Stimulated activated CD4-positive, alpha-beta T cell treated with anti-CD3 and anti-CD28 coated beads, Interleukin-4, amount 100 ng/mL, for 24 hours (primary cell): ENCODE results near the gene BHLHA15.

Experiments
- DNase-seq: peaks from one replicate; pipeline ENCODE4 v3.0.0-alpha.2; 2020

BHLHA15 gene

DNA sequence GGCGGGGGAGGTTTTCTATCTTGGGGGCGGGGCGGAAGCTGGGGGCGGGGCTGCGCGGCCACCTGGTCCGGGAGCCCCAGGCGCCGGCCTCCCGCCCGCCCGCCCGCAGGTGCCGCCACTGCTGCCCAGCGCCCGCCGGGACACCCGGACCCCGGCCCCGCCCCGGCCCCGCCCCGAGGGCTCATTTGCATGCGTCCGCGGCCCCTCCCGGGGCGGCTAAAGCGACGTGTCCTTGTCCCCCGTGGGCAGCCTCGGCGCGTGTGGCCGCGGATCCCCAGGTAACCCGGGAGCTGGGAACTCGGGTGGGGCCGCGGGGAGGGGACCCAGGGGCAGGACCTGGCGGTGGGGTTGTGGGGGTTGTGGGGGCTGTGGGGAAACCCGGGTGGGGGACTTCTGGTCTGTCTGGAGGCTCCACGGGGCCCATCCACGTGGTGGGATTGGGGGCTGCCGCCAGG is at the start of gene BHLHA15:
Gene BHLHA15, plus strand, starts transcription at position 219 of the 455 bp plus-strand sequence. CDS start 871 bp downstream, outside the sequence.
- DNase-seq, result peak; percentile 18

DNA sequence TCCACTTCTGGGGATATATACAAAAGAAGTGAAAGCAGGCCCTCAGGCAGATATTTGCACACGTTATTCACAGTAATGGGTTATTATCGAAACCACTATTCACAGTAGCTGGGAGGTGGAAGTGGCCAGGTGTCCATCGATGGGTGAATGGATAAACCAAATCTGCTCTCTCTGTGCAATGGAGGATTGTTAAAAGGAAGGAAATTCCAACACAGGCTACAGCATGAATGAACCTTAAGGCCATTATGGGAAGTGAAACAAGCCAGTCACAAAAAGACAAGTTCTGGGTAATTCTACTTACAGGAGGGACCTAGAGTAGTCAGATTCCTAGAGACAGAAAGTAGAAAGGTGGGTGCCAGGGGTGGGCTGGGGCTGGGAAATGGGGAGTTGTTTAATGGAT is 48.5 kb upstream of the BHLHA15 start:
- DNase-seq, result no peak

DNA sequence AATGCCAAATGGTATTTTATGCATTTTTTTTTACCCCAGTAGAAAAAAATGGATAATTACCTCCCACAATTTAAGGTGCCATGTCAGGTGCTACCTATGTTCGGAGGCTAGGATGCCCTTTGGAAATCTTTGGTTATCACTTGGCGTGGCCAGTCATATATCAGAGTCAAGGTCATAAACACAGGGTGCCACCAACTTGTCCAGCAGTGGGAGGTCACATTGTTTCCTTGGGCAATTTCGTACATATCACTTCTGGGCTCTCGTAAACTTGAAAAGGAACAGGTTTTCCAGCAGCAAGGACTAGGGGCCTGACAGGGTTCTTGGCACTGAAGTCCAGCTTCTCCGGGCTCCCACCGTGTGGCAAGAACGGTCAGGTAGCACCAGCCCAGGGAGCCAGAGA is 48.0 kb upstream of the BHLHA15 start:
- DNase-seq, result no peak

DNA sequence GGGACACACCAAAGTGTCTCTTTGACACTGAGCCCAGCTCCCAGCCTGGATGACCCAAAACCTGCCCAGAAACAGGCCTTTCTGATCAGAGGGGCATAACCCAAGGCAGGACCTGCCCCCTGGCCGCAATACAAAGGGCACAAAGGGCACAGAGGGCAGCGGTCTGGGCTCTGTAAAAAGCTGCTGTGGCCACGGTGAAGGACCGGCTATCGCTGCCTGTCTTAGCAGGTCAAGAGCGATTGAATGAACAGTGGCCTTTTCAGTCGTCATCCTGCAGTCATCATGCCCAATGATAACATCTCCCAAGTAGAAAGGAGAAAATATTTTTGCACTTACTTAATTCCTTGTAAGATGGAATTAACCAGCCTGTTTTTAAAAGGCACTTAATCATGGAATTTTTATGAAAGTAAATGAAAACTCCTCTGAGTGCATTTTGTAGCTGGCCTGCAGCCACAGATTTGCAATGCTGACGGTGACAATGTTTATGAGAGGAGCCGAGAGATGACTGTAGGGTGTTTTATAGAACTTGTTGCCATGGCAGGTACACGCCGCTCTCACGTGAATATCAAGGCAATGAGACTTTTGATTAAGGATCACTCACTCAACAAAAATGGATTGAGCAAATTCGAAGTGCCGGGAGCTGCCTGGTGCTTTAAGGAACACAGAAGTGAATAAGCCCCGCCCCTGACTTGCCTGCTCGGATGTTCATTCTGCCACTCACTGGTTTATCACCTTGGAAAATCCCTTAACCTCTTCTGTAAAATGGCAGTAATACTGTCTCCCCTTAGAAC is 47.3 kb upstream of the BHLHA15 start:
- no peak for DNase-seq

DNA sequence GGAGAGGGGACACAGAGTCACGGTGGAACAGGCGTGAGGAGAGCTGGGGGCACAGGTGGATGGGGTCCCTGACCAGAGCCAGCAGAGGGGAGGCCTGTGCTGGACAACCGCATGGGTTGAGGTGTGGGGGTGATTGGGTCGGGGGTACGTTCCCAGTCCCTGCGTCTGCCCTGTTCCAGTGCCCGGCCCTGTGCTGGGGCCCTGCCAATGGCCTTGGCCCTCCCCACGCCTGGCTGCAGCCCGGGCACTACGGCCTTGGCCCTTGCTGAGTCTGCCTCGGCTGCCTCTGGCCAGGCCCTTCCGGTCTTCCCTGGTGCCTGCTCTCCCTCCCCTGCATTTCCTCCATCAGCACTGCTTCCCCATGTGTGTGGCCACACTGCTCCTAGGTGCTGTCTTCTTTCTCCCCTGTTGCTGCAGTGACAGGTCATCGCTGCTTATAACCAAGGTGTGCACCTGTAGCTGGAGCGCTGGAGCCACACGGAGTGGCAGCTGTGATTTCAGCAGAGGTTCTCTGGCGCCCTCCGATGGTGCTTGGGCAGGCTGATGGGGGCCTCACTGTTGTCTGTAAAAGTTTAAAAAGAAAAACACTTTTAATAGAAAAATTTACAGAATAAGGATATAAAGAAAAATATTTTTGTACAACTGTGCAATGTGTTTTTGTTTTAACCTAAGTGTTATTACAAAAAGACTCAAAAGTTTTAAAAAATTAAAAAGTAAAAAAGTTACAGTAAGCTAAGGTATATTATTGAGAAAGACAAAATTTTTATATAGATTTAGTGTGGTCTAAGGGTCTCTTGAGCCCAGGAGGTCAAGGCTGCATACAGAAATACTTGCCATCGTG is 45.2 kb upstream of the BHLHA15 start:
- peak; percentile 33 for DNase-seq

DNA sequence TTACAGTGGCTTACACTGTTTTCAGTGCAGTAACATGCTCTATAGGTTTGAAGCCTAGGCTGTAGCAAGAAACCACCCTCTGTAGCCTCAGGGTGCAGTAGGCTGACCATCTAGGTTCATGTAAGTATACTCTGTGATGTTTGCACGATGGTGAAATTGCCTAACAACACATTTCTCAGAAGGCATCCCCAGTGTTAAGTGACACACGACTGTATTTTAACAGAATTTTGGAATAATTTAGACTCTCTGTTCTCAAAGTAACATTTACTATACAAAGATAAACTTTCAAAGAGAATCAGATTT is 44.6 kb upstream of the BHLHA15 start:
- DNase-seq, result no peak

DNA sequence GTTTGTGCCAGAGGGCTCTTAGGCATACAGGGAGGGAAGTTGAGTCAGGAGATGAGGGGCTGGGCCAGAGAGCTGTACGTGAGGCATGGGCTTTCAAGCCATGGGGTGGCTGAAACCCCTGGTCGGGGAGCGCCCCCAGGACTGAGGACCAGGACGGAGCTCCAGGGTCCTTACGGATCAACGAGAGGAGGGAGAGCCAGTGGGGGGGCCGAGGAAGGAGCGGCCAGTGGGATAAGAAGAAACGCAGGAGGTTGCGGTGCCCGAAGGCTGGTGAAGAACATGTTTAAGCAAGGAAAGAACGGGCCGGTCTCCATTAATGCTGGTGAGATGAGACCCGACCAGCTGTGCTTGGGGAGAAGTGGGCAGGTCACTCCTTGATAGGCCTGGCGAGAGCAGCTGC is 43.6 kb upstream of the BHLHA15 start:
- DNase-seq, result no peak

DNA sequence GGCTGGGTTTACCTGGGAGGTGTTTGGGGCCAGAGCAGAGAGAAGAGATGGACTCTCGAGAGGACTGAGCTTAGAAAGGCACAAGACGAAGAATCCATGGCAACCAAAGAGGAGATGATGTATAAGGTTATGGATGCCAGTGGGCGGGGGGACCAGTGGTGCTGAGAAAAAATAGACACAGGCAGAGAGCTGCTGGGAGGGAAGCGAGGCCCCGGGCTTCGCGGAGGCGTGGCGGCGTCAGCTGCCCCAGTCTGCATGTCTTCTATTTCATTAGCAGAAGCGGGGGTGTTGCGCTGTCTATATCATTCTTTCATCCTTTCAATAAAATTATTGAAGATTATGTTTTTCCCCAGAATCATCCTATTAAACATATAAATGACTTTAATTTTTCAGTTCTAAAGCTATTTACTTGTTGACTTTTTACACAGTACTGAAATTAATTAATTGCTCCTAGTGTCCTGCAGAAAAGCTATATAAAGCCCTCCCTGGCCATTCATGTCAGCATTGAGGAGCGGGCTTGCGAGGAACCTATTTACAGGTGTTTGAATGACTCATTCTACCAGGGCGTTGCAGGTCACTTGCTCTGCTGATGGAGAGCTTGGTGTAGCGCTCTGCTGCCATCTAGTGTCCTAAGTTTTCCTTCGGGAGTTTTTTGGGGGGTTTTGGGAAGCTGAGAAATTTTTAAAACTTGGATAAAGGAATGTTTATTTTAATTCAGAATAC is 42.9 kb upstream of the BHLHA15 start:
- DNase-seq, result peak; percentile 72

DNA sequence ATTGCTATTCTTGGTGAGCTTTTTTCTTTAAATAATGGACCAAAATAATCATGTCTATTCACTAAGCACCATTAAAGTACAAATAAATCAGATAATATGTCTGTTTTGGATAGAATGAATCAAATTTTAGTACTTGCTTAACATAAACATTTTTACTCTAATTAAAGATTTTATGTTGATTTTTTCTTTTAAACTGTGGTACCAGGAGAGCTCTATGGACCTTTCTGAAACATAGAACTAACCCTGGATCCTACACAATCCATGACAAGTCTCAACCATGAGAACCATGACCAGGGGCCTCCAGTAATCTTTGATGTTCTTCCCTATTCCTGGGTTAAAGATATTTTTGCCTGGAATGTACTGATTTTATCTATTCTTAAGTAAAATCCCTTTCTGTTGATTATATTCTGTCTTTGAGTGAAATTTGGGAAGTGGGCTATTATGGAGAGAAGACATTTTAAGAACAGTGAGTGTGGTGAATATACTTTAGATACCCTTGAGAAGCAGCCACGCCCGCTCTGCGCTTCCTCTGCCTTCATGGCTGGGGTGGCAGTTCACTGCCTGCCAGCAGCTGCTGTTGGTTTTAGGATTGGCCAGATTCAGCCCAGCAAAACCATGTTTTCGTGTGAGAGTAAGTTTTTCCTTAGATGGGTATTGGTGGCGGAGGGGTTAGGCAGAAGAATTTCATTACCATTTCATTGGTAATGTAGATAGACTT is 42.2 kb upstream of the BHLHA15 start:
- DNase-seq, result no peak

DNA sequence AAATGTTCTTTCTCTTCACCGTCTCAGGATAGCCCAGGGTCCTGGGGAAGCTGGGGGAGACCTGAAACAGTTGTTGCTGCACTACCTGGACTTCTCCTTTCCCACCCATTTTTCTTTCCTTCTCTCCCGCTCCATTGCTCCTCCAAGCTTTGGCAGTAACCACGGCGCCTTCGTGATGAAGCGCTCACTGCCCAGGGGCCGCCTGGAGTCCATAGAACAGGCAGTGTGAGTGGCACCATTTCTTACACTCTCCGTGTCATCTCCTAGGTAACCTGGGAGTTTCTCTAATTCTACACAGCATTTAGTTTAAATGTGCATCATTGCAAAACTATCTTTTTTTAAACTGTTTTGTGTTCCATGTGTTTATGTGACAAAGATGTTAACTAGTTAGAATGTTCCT is 40.3 kb upstream of the BHLHA15 start:
- DNase-seq, result no peak

DNA sequence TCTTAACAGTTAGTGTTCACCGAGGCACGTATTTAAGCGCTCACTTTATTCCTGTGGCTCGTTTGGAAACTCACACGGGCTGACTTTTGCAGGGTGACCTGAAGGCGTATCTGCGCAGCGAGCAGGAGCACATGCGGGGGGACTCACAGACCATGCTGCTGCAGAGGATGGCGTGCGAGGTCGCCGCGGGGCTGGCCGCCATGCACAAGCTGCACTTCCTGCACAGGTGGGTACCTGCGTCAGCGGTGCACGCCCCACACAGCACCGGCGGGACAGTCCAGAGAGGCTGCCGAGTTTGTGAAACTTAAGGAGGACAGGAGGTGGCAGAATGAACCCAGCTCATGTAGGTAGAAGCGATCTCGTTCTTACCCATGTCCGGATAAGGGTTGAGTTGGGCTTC is 39.8 kb upstream of the BHLHA15 start:
- DNase-seq, result no peak

DNA sequence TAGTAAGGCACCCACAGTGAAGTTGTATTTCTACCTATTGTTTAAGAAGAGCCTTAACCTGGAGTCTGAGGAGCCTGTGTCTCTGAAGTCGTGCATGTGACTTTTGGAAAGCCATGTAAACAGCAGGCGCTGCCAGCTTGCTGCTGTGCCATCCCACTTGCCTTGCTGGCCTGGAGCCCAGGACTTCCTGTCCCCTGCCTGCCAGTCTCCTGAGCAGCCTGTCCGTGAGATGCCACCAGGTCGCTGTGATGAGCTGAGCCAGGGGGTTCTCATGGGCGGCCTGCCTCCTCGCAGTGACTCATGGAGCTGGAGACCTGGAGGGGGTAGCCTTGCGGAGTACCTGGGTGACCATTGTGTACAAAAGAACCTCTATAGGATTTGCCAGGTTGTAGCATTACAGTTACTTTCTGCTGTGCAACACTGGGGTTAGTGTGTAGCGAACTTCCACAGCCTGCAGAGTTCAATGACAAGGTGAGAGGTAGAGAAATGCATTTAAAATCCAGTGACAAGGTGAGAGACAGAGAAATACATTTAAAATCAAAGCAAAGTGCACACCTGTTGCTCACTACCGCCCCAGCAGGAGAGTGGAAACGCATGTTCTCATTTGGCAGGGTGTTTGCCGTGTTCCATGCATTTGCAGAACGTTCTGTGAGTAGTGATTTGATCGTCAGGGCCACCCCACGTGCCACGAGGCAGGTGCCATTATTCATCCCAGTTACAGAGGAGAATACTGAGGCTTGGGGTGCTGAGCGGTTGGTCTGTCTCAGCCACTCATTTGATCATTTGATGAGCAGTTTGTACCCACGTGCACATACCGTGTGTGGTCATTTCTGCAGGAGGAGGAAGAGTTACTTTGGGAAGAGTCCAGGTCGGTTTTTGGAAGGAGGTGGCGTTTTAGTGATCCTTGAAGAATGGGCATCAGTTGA is 36.6 kb upstream of the BHLHA15 start:
- DNase-seq, result no peak

DNA sequence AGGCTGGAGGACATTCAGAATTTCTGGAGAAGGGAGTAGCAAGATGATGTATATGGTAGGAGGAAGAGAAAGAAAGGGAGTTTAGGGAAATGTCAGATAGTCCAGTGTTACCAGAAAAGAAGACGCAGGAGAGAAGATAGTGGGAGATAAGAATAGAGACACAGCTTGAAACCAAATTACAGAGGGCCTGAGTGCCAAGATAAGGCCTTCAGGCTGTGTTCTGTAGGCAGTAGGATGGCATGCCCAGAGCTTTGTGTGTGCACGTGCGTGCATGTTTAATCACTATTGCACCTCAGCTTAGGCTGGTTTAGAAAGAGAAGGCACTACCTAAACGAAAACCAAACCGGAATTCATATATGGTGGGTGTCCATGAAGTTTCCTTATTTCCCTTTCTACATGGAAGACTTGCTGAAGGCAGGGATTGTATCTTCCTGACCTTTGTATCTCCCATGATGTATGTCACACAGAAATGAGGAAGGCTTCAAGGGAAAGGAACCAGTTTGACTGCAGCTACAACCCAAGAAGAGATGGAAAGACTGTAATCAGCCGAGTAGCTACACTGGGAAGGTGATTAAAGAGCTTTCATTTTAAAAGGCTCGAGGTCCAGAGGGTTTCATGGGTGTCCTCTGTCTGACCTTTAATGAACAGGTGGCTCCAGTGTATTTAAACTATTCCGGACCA is 35.8 kb upstream of the BHLHA15 start:
- DNase-seq, result no peak

DNA sequence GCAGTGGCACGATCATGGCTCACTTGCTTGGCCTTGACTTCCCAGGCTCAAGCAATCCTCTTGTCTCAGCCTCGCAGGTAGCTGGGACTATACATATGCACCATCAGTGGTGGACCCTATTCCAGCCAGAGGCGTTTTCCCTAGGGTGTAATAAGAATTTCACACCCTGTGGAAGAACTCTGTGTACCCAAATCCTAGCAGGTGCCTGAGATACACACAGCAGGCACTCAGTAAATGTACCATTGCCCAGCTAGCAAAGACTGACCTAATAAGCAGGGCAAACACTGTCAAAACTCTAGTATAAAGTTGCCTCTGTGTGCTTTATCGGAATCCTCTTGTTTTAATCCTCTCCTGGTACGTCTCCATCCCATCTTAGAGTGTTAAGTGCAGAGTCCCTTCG is 33.7 kb upstream of the BHLHA15 start:
- no peak for DNase-seq

DNA sequence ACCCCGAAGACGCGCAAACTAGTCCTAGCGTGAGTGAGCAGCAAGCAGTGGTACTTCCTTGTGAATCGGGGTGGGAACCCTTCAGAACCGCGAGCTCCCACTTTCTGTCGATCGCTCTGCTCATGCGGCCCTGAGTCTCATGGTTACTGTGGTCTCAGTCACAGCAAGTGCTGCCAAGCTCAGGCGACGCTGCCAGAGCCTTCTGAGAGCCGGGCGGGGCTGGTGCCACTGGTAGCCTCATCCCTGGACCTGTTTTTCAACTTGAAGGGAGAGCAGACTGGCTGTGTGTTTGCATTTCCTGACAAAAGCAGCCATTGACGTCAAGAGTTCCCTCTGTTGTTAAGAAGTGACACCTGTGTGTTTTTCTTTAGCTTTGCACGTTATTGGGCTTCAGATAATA is 32.9 kb upstream of the BHLHA15 start:
- DNase-seq, result no peak

DNA sequence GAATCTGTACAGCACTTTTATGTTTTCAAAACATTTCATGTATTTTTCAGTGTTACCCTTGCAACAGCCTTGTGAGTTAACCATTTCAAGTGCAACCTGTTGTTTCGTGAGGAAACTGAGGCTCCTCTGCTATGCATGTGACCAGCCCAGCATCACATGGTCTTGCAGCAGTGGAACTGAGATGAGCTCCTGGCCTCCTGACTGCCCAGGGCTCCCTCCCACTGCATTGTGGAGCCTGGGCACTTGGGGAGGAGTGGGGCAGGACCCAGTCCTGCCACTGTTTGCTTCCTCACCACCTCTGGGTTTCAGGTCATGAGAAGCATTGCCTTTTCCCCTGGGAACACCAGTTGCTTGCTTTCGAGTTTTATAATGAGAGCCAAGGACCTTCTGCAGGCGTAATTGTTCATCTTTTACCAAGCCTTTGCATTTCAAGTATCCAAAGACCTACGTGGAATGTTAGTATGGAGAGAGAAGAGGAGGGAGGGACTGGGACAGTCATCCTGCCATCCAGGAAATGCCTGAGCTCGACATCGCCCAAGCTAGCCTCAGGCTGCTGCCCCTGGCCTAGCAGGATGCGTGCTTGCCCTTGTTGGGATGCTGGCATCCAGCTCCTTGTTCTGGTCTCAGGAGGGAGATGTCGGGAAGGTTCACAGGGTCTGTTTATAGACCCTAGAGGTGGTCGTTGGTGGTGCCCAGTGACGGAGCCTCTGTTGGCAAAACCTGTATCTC is 32.3 kb upstream of the BHLHA15 start:
- DNase-seq, result no peak

DNA sequence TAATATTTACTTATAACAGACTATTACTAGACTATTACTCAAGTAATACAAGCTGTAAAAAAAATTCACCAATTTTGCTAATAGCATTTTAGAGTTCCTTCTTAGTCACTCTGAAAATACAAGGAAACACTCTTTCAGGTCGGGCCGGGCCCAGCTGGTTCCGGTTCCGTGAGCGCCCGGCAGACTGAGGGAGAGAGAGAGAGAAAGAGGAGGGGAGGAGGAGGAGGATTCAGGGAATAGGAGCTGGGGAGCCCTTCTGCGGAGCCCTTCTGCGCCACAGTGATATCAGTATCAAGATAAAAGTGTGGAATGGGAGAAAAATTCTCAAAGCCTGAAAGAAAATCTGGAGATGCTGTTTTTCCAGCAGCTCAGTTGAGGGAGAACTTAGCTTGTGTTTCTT is 30.5 kb upstream of the BHLHA15 start:
- no peak for DNase-seq

DNA sequence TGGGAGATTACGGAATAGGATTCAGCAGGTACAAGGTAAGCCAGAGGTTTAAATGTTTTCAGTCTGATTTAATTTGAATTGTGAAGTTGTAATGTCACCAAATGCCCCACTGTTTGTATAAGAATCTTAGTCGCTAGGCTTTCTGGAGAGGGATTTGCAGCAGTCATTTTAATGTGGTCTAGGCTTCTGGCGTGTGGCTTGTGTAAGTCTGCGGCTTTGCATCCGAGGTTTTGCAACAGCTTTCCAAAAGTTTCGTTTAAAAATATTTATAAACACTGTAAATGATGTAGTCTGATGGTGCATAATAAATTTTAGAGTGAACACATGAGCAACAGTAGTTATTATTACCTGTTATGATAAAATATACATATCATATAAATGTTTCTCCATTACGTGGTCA is 26.1 kb upstream of the BHLHA15 start:
- no peak for DNase-seq

DNA sequence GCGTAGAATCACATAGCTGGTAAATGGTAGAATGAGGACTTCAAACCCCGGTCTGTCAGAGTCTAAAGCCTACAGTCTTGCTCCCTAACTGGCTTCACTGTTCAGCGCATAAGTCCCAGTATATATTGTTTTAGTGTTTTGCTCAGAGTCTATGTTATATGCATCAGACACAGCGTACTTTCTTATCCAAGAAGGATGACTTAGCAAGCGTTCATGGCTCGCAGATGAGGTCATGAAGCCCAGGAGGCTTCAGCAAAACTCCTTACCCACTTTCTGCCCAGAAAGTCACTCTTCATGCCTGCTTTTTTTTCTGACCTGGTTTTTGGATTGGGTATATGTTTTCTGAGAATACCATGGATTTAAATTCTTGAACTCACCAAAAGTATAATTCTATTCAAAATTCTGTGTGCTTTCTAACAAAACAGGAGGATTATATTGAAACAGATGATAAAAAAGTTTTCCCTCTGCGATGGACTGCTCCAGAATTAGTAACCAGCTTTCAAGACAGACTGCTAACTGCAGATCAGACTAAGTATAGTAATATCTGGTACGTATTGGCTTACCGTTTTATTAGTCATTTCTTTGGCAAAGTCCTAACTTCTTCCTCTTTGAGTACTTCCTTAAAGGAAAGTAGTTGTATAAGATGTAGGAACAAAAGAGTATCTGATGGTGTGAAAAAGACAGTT is 24.6 kb upstream of the BHLHA15 start:
- no peak for DNase-seq

DNA sequence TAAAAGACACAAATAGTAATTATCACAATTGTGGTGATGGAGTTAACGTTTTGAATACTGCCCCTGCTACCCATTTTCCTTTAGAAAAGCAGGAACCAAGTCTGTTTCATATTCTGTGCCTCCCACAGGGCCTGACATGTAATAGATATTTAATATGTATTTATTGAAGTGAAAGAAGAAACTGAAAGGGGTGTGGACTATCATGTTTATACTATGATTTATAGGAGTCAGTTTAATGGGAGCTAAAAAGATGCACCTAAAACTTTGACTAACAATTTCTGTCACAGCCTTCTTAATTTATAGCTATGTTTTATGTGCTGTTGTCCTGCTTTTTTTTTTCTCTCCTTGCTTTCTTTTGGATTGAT is 24.1 kb upstream of the BHLHA15 start:
- no peak for DNase-seq
